Endothelial cell of umbilical vein (primary cell): ENCODE measurements around the gene LCA5L. TPM values are rescaled to one million over a fixed set of nuclear protein-coding genes. Genes with fewer than 3 reads are reported as not detected.

Source experiments
- BruUV-seq: library from RNA; stranded (reverse); fragments of 400-500 nt; replicated peaks from 2 replicates; lab custom pipeline; 2021; lab: Mats Ljungman, UMichigan
- CTCF ChIA-PET: fragments of 300-600, 350-600 bp; sonication (Branson Sonifier 250); formaldehyde crosslinking; loops from one replicate; lab custom pipeline; 2021; ENCODE audit warnings: antibody characterized with exemption, inconsistent platforms; lab: Charles Lee
- POLR2A ChIA-PET: fragments of 300-600, 350-600 bp; sonication (Branson Sonifier 250); formaldehyde crosslinking; loops from one replicate; lab custom pipeline; 2021; ENCODE audit warnings: antibody characterized with exemption, inconsistent platforms; lab: Charles Lee
- DNase-seq: peaks from one replicate; pipeline ENCODE4 v3.0.0-alpha.2; 2011; ENCODE audit warnings: low read depth, low spot score
- FAIRE-seq: peaks from 2 replicates; lab custom pipeline; 2011; peaks lifted over from hg19 to GRCh38; lab: Jason Lieb, UNC
- H2AFZ ChIP-seq: 2 replicates; pipeline ENCODE4 v1.6.0; 2012; ENCODE audit warnings: low read depth, low read length, control low read depth, inconsistent platforms
- H3K27ac ChIP-seq: 2 replicates; pipeline ENCODE4 v1.5.1; 2011; ENCODE audit warnings: low read depth, mild to moderate bottlenecking, control low read depth, low read length, moderate library complexity; ENCODE audit not compliant: insufficient read depth
- H3K27me3 ChIP-seq, 2 experiments: 2 replicates each; pipeline versions ENCODE4 v1.6.0 to v1.6.1; 2011; ENCODE audit warnings: low read length in 2 of 2, mixed read lengths in 1 of 2; ENCODE audit not compliant: control insufficient read depth in 2 of 2, insufficient read depth in 2 of 2
- H3K36me3 ChIP-seq, 2 experiments: 2 replicates in 1 of 2; 3 replicates in 1 of 2; pipeline ENCODE4 v1.5.1; 2011; ENCODE audit warnings: low read length in 2 of 2, mild to moderate bottlenecking in 1 of 2, moderate library complexity in 1 of 2; ENCODE audit not compliant: control insufficient read depth in 2 of 2, insufficient read depth in 2 of 2; ENCODE audit errors: extremely low read depth in 1 of 2
- H3K4me1 ChIP-seq: 3 replicates; pipeline ENCODE4 v1.5.1; 2011; ENCODE audit warnings: mild to moderate bottlenecking, low read length; ENCODE audit not compliant: control insufficient read depth, insufficient read depth; ENCODE audit errors: extremely low read depth
- H3K4me2 ChIP-seq: 2 replicates; pipeline ENCODE4 v1.6.1; 2011; ENCODE audit warnings: low read length, control low read depth, mixed read lengths; ENCODE audit not compliant: insufficient read depth
- H3K4me3 ChIP-seq, 3 experiments: fragments of 200-600 bp in 1 of 3; sonication (generic), shearing (Covaris generic) in 1 of 3; replicated peaks in 1 of 3; 2 replicates each; pipeline ENCODE4 v1.5.1; 2011 to 2016; ENCODE audit warnings: control low read depth in 3 of 3, low read length in 3 of 3, mild to moderate bottlenecking in 2 of 3, inconsistent platforms in 1 of 3, low read depth in 1 of 3, moderate library complexity in 1 of 3; ENCODE audit not compliant: insufficient read depth in 1 of 3
- H3K79me2 ChIP-seq: 2 replicates; pipeline ENCODE4 v1.6.0; 2012; ENCODE audit warnings: low read length, inconsistent platforms; ENCODE audit not compliant: control insufficient read depth, insufficient read depth
- H3K9ac ChIP-seq: replicated peaks from 2 replicates; pipeline ENCODE3; 2011; ENCODE audit warnings: low read length, control low read depth; ENCODE audit not compliant: insufficient read depth; ENCODE audit errors: extremely low read depth
- H3K9me1 ChIP-seq: replicated peaks from 3 replicates; pipeline ENCODE4 v1.6.0; 2011; ENCODE audit warnings: mild to moderate bottlenecking, low read length; ENCODE audit not compliant: control insufficient read depth, insufficient read depth; ENCODE audit errors: extremely low read depth
- H3K9me3 ChIP-seq: replicated peaks from 2 replicates; pipeline ENCODE4 v1.5.1; 2012; ENCODE audit warnings: low read length, inconsistent platforms; ENCODE audit not compliant: control insufficient read depth, insufficient read depth
- H4K20me1 ChIP-seq: replicated peaks from 2 replicates; pipeline ENCODE3; 2011; ENCODE audit warnings: mild to moderate bottlenecking, low read length; ENCODE audit not compliant: control insufficient read depth, insufficient read depth; ENCODE audit errors: extremely low read depth
- CTCF ChIP-seq, 2 donors: IDR thresholded peaks; 1 replicate in 1 of 2; 2 replicates in 1 of 2; pipeline ENCODE4 v1.5.1; 2011; ENCODE audit warnings: low read length in 2 of 2, mild to moderate bottlenecking in 2 of 2, moderate library complexity in 2 of 2, control low read depth in 1 of 2, inconsistent platforms in 1 of 2, low read depth in 1 of 2; ENCODE audit not compliant: insufficient read depth in 1 of 2; ENCODE audit errors: extremely low read depth in 1 of 2
- EZH2 ChIP-seq: IDR thresholded peaks from 2 replicates; pipeline ENCODE4 v1.6.1; 2012; ENCODE audit warnings: borderline replicate concordance, low read depth, mild to moderate bottlenecking, moderate library complexity, low read length, inconsistent platforms; ENCODE audit not compliant: severe bottlenecking
- FOS ChIP-seq: IDR thresholded peaks from 2 replicates; pipeline ENCODE4 v1.6.1; 2011; ENCODE audit warnings: mild to moderate bottlenecking, low read length, moderate library complexity, borderline replicate concordance; ENCODE audit not compliant: insufficient read depth
- GATA2 ChIP-seq: IDR thresholded peaks from 2 replicates; pipeline ENCODE4 v1.7.0; 2011; ENCODE audit warnings: low read depth, mild to moderate bottlenecking, moderate library complexity, mixed read lengths, low read length; ENCODE audit not compliant: insufficient read length, insufficient read depth
- JUN ChIP-seq: IDR thresholded peaks from 2 replicates; pipeline ENCODE4 v1.6.1; 2011; ENCODE audit warnings: borderline replicate concordance, low read depth; ENCODE audit not compliant: insufficient read length, insufficient read depth
- MAX ChIP-seq: IDR thresholded peaks from 2 replicates; pipeline ENCODE4 v1.6.1; 2011; ENCODE audit not compliant: insufficient read depth, insufficient read length
- MYC ChIP-seq: IDR thresholded peaks from one replicate; pipeline ENCODE4 v1.6.1; 2011; ENCODE audit warnings: mild to moderate bottlenecking, low read depth, low read length
- POLR2A ChIP-seq: IDR thresholded peaks from 2 replicates; pipeline ENCODE4 v1.6.1; 2012; ENCODE audit warnings: low read depth, mild to moderate bottlenecking, control low read depth, low read length
- POLR2AphosphoS5 ChIP-seq: IDR thresholded peaks from 2 replicates; pipeline ENCODE4 v1.6.1; 2012; ENCODE audit warnings: low read depth, mild to moderate bottlenecking, control low read depth, low read length, moderate library complexity; ENCODE audit not compliant: insufficient read depth
- dilution Hi-C: fragments of 300-500 bp; cut with MboI; formaldehyde crosslinking; loops from one replicate; pipeline ENCODE4 v1.15.0; 2019; ENCODE audit warnings: low sequenced_read_pairs; ENCODE audit not compliant: extremely low pct_ligation_motif_present
- intact Hi-C: fragments of 100-400 bp; cut with micrococcal nuclease; formaldehyde crosslinking; loops from one replicate; pipeline ENCODE4 v1.10.0; 2022
- polyA plus RNA-seq, 4 experiments: library from polyadenylated mRNA; depleted of rRNA in 3 of 4; stranded (reverse) in 3 of 4; unstranded in 1 of 4; fragments of >200 nt; gene quantifications; 2 replicates each; pipeline versions ENCODE4 v1.2.1 to v1.2.3, GENCODE V29; 2011 to 2012; ENCODE audit warnings: missing spikeins in 1 of 4
- total RNA-seq: library from RNA; stranded (reverse); gene quantifications from 2 replicates; pipeline ENCODE4 v1.2.3, GENCODE V29; 2021

Gene LCA5L
- total and polyA plus RNA-seq, 2 donors (not counting 3 experiments of a cell fraction or from before 2014, with no cell fraction given), result 0.26 to 1.0 TPM

GRCh38 chr21:39489380-39489924, 43.9 kb upstream of the LCA5L start:
- FAIRE-seq, result no peak
- H3K4me3 ChIP-seq, result no peak overlapping the region
- BruUV-seq, result no TSS peak
- H3K79me2 ChIP-seq, result no peaks in the 10 kb centered on the region
- CTCF ChIA-PET, result no interaction called here
- intact Hi-C loops, result no loop called here
- no peaks in the 10 kb centered on the region for H3K4me1 ChIP-seq
- no peaks in the 10 kb centered on the region for H3K9me3 ChIP-seq
- H3K9me1 ChIP-seq, result no peaks in the 10 kb centered on the region
- H3K36me3 ChIP-seq, result no peaks in the 10 kb centered on the region
- no peak overlapping the region for H3K9ac ChIP-seq
- dilution Hi-C loops, result no loop called here
- H3K27me3 ChIP-seq, result no peaks in the 10 kb centered on the region
- H4K20me1 ChIP-seq, result no peaks in the 10 kb centered on the region
- POLR2A ChIA-PET, result no interaction called here
- no peak overlapping the region for H3K4me2 ChIP-seq
- H2AFZ ChIP-seq, result no peak overlapping the region
- H3K27ac ChIP-seq, result no peak overlapping the region
- TF ChIP-seq POLR2A, result no peak
- no peak for TF ChIP-seq CTCF (IDR thresholded peaks at IDR 0.05; ENCODE audit: extremely low read depth in 1 of 2, insufficient read depth in 1 of 2, low read depth in 1 of 2, low read length in 2 of 2)
- TF ChIP-seq POLR2AphosphoS5, result no peak
- TF ChIP-seq MYC, result no peak
- TF ChIP-seq FOS, result no peak
- no peak for TF ChIP-seq GATA2
- TF ChIP-seq EZH2, result no peak
- no peak for TF ChIP-seq JUN
- TF ChIP-seq MAX, result no peak
- DNase-seq, result no peak
